CD4-positive, alpha-beta T cell (primary cell): ENCODE measurements around the gene P3H3. TPM values are rescaled to one million over a fixed set of nuclear protein-coding genes. Genes with fewer than 3 reads are reported as not detected.
A peak's percentile ranks its signal among the peaks of the same experiment; 100 is the strongest.

Experiments used
- ATAC-seq: fragments of 200-7000 bp; cut with Tn5 transposase; one replicate; pipeline ENCODE4 v1.10.0; 2022; ENCODE audit warnings: mild to moderate bottlenecking; ENCODE audit not compliant: poor library complexity
- CTCF ChIA-PET: fragments of 350-600 bp; sonication (Branson Sonifier 250); formaldehyde crosslinking; loops from one replicate; lab custom pipeline; 2021; ENCODE audit warnings: antibody characterized with exemption, inconsistent platforms; lab: Charles Lee
- POLR2A ChIA-PET: fragments of 350-600 bp; sonication (Branson Sonifier 250); formaldehyde crosslinking; loops from one replicate; lab custom pipeline; 2021; ENCODE audit warnings: antibody characterized with exemption, inconsistent platforms; lab: Charles Lee
- DNase-seq, 14 experiments: peaks; one replicate each; pipeline ENCODE4 v3.0.0-alpha.2; 2013 to 2020; ENCODE audit warnings: mixed read lengths in 2 of 14
- H3K27ac ChIP-seq, 2 donors: one replicate each; pipeline versions ENCODE4 v1.5.1 to v1.7.0; 2013; ENCODE audit warnings: low read length in 2 of 2, low read depth in 1 of 2, mild to moderate bottlenecking in 1 of 2
- H3K27me3 ChIP-seq, 2 experiments: 1 replicate in 1 of 2; 2 replicates in 1 of 2; pipeline versions ENCODE4 v1.6.1 to v1.7.0; 2013; ENCODE audit warnings: low read length in 2 of 2, control low read depth in 1 of 2, mild to moderate bottlenecking in 1 of 2, moderate library complexity in 1 of 2; ENCODE audit not compliant: insufficient read depth in 2 of 2, control insufficient read depth in 1 of 2
- H3K36me3 ChIP-seq: one replicate; pipeline ENCODE4 v1.6.1; 2013; ENCODE audit warnings: low read length, control low read depth; ENCODE audit not compliant: insufficient read depth
- H3K4me1 ChIP-seq: one replicate; pipeline ENCODE4 v1.6.1; 2013; ENCODE audit warnings: low read length, control low read depth; ENCODE audit not compliant: insufficient read depth
- H3K4me3 ChIP-seq: one replicate; pipeline ENCODE4 v1.5.1; 2013; ENCODE audit warnings: mild to moderate bottlenecking, low read length, moderate library complexity
- H3K9me3 ChIP-seq, 2 experiments: 1 replicate in 1 of 2; 2 replicates in 1 of 2; pipeline versions ENCODE4 v1.6.1 to v1.7.0; 2013; ENCODE audit warnings: low read length in 2 of 2, mild to moderate bottlenecking in 2 of 2, control low read depth in 1 of 2, moderate library complexity in 1 of 2; ENCODE audit not compliant: control insufficient read depth in 1 of 2, insufficient read depth in 1 of 2
- H3K27ac Mint-ChIP-seq: one replicate; pipeline ENCODE4 v1.8.0; 2020; ENCODE audit warnings: mixed read lengths
- H3K27me3 Mint-ChIP-seq: one replicate; pipeline ENCODE4 v1.8.0; 2021; ENCODE audit warnings: mixed read lengths
- H3K36me3 Mint-ChIP-seq: one replicate; pipeline ENCODE4 v1.8.0; 2021; ENCODE audit warnings: low read depth, mixed read lengths
- H3K4me1 Mint-ChIP-seq: one replicate; pipeline ENCODE4 v1.8.0; 2021; ENCODE audit warnings: low read depth, mixed read lengths
- H3K4me3 Mint-ChIP-seq: one replicate; pipeline ENCODE4 v1.8.0; 2020; ENCODE audit warnings: mild to moderate bottlenecking, mixed read lengths
- H3K9me3 Mint-ChIP-seq: one replicate; pipeline ENCODE4 v1.8.0; 2020; ENCODE audit warnings: mixed read lengths
- intact Hi-C, 2 experiments: fragments of 100-400 bp; cut with DNase I in 1 of 2; cut with micrococcal nuclease in 1 of 2; formaldehyde crosslinking; loops; one replicate each; pipeline versions ENCODE4 v1.15.1 to v1.9.0; 2023 to 2025; cut with DNase I, micrococcal nuclease
- total RNA-seq, 174 experiments: library from RNA in 2 of 174; stranded (reverse) in 2 of 174; gene quantifications; one replicate each; pipeline ENCODE4 v1.2.3 and lab custom pipeline; 2021 to 2026
- TF ChIP-seq, protein P1 (sequence below): fragments of 200-600 bp; IDR thresholded peaks from one replicate; pipeline ENCODE4 v1.8.0; 2022; ENCODE audit warnings: antibody characterized with exemption, mild to moderate bottlenecking

Gene P3H3
- total RNA-seq, 2 experiments from 2014 or later, result 2.5 to 4.1 TPM

DNA sequence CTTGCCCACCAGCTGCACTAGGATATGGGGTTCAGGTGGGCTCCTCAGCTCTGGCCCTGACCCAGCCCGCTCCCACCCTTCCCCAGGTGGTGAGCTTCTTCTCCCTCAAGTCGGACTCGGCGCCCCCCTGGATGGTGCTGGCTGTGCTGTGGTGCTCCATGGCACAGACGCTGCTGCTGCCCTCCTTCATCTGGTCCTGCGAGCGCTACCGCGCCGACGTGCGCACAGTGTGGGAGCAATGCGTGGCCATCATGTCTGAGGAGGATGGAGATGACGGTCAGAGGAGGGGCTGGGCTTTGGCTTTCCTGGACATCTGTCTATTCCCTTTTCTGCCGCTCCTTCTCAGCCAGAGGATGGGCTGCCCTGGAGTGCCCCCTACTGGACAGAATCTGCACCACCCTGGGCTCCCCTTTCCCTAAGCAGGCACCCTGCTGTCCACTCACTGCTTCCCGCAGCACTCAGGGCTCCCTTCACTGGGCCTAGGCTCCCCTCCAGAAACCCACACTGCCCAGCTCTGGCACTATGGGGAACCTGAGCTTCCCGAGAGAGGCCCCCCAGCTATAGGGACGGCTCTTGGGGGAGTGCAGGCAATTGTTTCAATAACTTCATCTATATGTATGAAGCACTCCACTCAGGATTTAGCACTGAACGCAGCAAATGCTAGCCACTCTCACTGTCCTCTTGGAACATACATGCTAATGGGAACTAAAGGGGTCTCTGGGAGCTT is 2.6 kb upstream of the P3H3 start:
- H3K4me3 ChIP-seq, result no peak overlapping the region
- Mint-ChIP-seq H3K9me3 (no peaks in the 10 kb centered on the region), H3K4me1 (peaks cover 26% of the 10 kb centered on the region), H3K4me3 (peak overlapping the region; percentile 5), H3K27me3 (peaks cover 32% of the 10 kb centered on the region), H3K36me3 (peaks cover 8% of the 10 kb centered on the region), H3K27ac (no peak overlapping the region)
- POLR2A ChIA-PET, result interaction anchor here (0.6 to 8.0 kb wide), 4 partner anchors 10 to 287 kb away, joined by 3 to 57 read pairs (median 4); partner anchors contain the start of gene MLF2
- DNase-seq (peak; percentile 71 to 90 (median 80)), ATAC-seq (peak; percentile 65)
- intact Hi-C loops, result loop anchor here (1.0 to 5.0 kb wide), 7 partner anchors 38 to 263 kb away; partner anchors contain the start of genes CD4 (in 1 of the 2) and MLF2 (in 1 of the 2)
- peaks cover 0 to 6% of the 10 kb centered on the region in 2 experiments for H3K9me3 ChIP-seq
- peaks cover 51% of the 10 kb centered on the region for H3K4me1 ChIP-seq
- H3K27me3 ChIP-seq, result peaks cover 19 to 29% of the 10 kb centered on the region in 2 experiments
- no peaks in the 10 kb centered on the region for H3K36me3 ChIP-seq
- TF ChIP-seq, protein P1, sequence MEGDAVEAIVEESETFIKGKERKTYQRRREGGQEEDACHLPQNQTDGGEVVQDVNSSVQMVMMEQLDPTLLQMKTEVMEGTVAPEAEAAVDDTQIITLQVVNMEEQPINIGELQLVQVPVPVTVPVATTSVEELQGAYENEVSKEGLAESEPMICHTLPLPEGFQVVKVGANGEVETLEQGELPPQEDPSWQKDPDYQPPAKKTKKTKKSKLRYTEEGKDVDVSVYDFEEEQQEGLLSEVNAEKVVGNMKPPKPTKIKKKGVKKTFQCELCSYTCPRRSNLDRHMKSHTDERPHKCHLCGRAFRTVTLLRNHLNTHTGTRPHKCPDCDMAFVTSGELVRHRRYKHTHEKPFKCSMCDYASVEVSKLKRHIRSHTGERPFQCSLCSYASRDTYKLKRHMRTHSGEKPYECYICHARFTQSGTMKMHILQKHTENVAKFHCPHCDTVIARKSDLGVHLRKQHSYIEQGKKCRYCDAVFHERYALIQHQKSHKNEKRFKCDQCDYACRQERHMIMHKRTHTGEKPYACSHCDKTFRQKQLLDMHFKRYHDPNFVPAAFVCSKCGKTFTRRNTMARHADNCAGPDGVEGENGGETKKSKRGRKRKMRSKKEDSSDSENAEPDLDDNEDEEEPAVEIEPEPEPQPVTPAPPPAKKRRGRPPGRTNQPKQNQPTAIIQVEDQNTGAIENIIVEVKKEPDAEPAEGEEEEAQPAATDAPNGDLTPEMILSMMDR, result peak; percentile 94
- no peak overlapping the region for H3K27ac ChIP-seq
- CTCF ChIA-PET, result interaction anchor here (0.7 to 1.8 kb wide), 6 partner anchors 33 to 73 kb away, joined by 3 to 8 read pairs (median 3); partner anchors contain the start of genes MLF2 and PTMS

DNA sequence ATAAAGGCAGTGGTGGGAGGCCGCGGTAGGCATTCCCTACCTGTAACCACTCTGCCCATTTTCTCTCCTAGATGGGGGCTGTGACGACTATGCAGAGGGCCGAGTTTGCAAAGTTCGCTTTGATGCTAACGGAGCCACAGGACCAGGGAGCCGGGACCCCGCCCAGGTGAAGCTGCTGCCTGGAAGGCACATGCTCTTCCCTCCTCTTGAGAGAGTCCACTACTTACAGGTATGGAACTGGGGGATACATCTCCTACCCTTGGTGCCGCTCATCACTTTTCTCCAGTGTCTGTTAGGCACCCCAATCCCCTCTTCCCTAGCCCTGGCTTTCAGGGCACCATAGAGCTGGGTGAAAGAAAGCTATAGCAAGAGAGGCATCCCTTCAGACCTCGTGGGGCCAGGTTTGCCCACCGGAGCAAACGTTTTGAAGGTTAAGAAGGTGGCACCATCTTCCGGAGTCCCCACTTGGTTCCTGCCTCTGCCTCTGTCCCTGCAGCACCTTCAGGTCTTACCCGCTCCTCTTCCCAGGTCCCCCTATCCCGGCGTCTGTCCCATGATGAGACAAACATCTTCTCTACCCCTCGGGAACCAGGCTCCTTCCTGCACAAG is 2.0 kb upstream of the P3H3 start:
- H3K36me3 Mint-ChIP-seq, result peaks cover 1% of the 10 kb centered on the region
- H3K4me1 Mint-ChIP-seq, result peaks cover 19% of the 10 kb centered on the region
- no peaks in the 10 kb centered on the region for H3K9me3 Mint-ChIP-seq
- TF ChIP-seq, protein P1, result no peak
- Histone ChIP-seq H3K36me3 (no peaks in the 10 kb centered on the region), H3K4me3 (no peak overlapping the region), H3K4me1 (peaks cover 44% of the 10 kb centered on the region), H3K9me3 (peaks cover 0 to 6% of the 10 kb centered on the region in 2 experiments), H3K27me3 (peaks cover 19 to 29% of the 10 kb centered on the region in 2 experiments), H3K27ac (no peak overlapping the region)
- no peak overlapping the region for H3K27ac Mint-ChIP-seq
- CTCF ChIA-PET, result interaction anchor here (0.7 to 1.2 kb wide), 5 partner anchors 34 to 73 kb away, joined by 3 to 5 read pairs (median 3); partner anchors contain the start of genes MLF2 and PTMS
- peaks cover 32% of the 10 kb centered on the region for H3K27me3 Mint-ChIP-seq
- peak overlapping the region; percentile 4 for H3K4me3 Mint-ChIP-seq
- ATAC-seq (no peak), DNase-seq (no peak)
- POLR2A ChIA-PET, result interaction anchor here (1.5 to 8.0 kb wide), 2 partner anchors 15 to 73 kb away, joined by 4 to 57 read pairs; partner anchors contain the start of gene MLF2
- intact Hi-C loops, result loop anchor here in 1 of 2 experiments (5.0 kb wide), 2 partner anchors 39 to 264 kb away; partner anchors contain the start of gene CD4

DNA sequence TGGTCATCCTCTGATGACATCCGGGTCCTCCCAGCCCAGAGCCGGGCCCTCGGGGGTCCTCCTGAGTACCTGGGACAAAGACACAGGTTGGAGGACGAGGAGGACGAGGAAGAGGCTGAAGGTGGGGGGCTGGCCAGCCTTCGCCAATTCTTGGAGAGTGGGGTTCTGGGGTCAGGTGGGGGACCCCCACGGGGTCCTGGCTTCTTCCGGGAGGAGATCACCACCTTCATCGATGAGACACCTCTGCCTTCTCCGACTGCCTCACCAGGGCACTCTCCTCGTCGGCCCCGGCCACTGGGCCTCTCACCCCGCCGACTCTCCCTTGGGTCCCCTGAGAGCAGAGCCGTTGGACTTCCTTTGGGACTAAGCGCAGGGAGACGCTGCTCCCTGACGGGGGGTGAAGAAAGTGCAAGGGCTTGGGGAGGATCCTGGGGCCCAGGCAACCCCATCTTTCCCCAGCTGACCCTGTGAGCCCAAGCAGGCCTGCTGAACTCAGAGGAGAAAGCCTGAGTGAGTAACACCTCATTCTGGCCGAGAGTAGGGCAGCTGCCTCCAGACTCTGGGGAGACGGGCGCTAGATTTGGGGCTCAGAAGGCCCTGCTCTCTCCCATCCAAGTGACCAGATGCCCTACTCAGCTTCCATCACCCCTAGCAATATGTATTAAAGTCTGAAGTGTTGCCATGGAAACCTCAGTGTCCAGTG is 1.3 kb upstream of the P3H3 start:
- no peak for ATAC-seq
- Histone ChIP-seq H3K27ac (no peak overlapping the region), H3K4me3 (no peak overlapping the region), H3K27me3 (peaks cover 19 to 27% of the 10 kb centered on the region in 2 experiments), H3K36me3 (no peaks in the 10 kb centered on the region), H3K4me1 (peaks cover 38% of the 10 kb centered on the region), H3K9me3 (peaks cover 0 to 6% of the 10 kb centered on the region in 2 experiments)
- TF ChIP-seq, protein P1, result no peak
- ChIA-PET POLR2A (interaction anchor here (2.8 to 8.0 kb wide), 2 partner anchors 25 to 73 kb away, joined by 28 to 57 read pairs; partner anchors contain the start of genes CDCA3, MLF2 and USP5), CTCF (interaction anchor here (2.7 kb wide), 1 partner anchor 60 kb away, joined by 6 read pairs; no protein-coding TSS in a partner anchor)
- intact Hi-C loops, result loop anchor here in 1 of 2 experiments (5.0 kb wide), 2 partner anchors 40 to 265 kb away; partner anchors contain the start of gene CD4
- no peaks in the 10 kb centered on the region for H3K36me3 Mint-ChIP-seq
- peaks cover 30% of the 10 kb centered on the region for H3K27me3 Mint-ChIP-seq
- peak overlapping the region; percentile 89 for H3K4me3 Mint-ChIP-seq
- DNase-seq, result peak in 1 of 14 experiments; percentile 36
- H3K27ac Mint-ChIP-seq, result peak overlapping the region; percentile 61
- H3K4me1 Mint-ChIP-seq, result peaks cover 17% of the 10 kb centered on the region
- H3K9me3 Mint-ChIP-seq, result no peaks in the 10 kb centered on the region
